CD14-positive monocyte (primary cell): ENCODE data around the gene DGKH. TPM values are rescaled to one million over a fixed set of nuclear protein-coding genes. Genes with fewer than 3 reads are reported as not detected.

ENCODE experiments used
- DNase-seq, 3 donors: peaks; one replicate each; pipeline ENCODE4 v3.0.0-alpha.2; 2011 to 2022
- H2AFZ ChIP-seq: 2 replicates; pipeline ENCODE4 v1.6.0; 2012; ENCODE audit warnings: mild to moderate bottlenecking, low read depth, low read length, inconsistent platforms; ENCODE audit not compliant: insufficient read depth, poor library complexity, severe bottlenecking
- H3K27ac ChIP-seq, 2 donors: 1 replicate in 1 of 2; 2 replicates in 1 of 2; pipeline ENCODE4 v1.5.1; 2012 to 2013; ENCODE audit warnings: low read length in 2 of 2, control low read depth in 1 of 2, inconsistent platforms in 1 of 2, low read depth in 1 of 2, mild to moderate bottlenecking in 1 of 2
- H3K27me3 ChIP-seq, 2 donors: one replicate each; pipeline versions ENCODE4 v1.6.0 to v1.6.1; 2011 to 2013; ENCODE audit warnings: low read length in 2 of 2; ENCODE audit not compliant: control insufficient read depth in 2 of 2, insufficient read depth in 2 of 2
- H3K36me3 ChIP-seq, 2 donors: replicated peaks in 1 of 2; 1 replicate in 1 of 2; 2 replicates in 1 of 2; pipeline versions ENCODE4 v1.5.1 to v1.6.1; 2012 to 2013; ENCODE audit warnings: low read length in 2 of 2, control low read depth in 1 of 2, inconsistent platforms in 1 of 2, mild to moderate bottlenecking in 1 of 2; ENCODE audit not compliant: insufficient read depth in 2 of 2, control insufficient read depth in 1 of 2
- H3K4me1 ChIP-seq, 2 donors: 1 replicate in 1 of 2; 2 replicates in 1 of 2; pipeline versions ENCODE4 v1.5.1 to v1.6.1; 2012 to 2013; ENCODE audit warnings: low read length in 2 of 2, control low read depth in 1 of 2, inconsistent platforms in 1 of 2, mild to moderate bottlenecking in 1 of 2, moderate library complexity in 1 of 2; ENCODE audit not compliant: insufficient read depth in 2 of 2, control insufficient read depth in 1 of 2
- H3K4me2 ChIP-seq: replicated peaks from 2 replicates; pipeline ENCODE3; 2012; ENCODE audit warnings: low read length, moderate library complexity, mild to moderate bottlenecking; ENCODE audit not compliant: poor library complexity, severe bottlenecking; ENCODE audit errors: extremely low read depth
- H3K4me3 ChIP-seq, 3 experiments: fragments of 200-600 bp in 1 of 3; sonication (generic) in 1 of 3; replicated peaks in 1 of 3; 1 replicate in 2 of 3; 2 replicates in 1 of 3; pipeline ENCODE4 v1.5.1; 2011 to 2013; ENCODE audit warnings: low read length in 3 of 3, mild to moderate bottlenecking in 3 of 3, control low read depth in 2 of 3, low read depth in 2 of 3, inconsistent platforms in 1 of 3, moderate library complexity in 1 of 3
- H3K79me2 ChIP-seq: 2 replicates; pipeline ENCODE4 v1.6.0; 2012; ENCODE audit warnings: mild to moderate bottlenecking, control low read depth, inconsistent platforms, low read length, moderate library complexity; ENCODE audit not compliant: insufficient read depth
- H3K9ac ChIP-seq: 2 replicates; pipeline ENCODE4 v1.6.0; 2017; ENCODE audit warnings: low read length, mild to moderate bottlenecking; ENCODE audit not compliant: insufficient read depth, poor library complexity, severe bottlenecking
- H3K9me3 ChIP-seq, 2 donors: replicated peaks in 1 of 2; 1 replicate in 1 of 2; 2 replicates in 1 of 2; pipeline versions ENCODE4 v1.5.1 to v1.6.1; 2012 to 2013; ENCODE audit warnings: low read length in 2 of 2, control low read depth in 1 of 2; ENCODE audit not compliant: control insufficient read depth in 1 of 2, insufficient read depth in 1 of 2
- H4K20me1 ChIP-seq: 2 replicates; pipeline ENCODE4 v1.6.0; 2012; ENCODE audit warnings: mild to moderate bottlenecking, low read length, control low read depth, moderate library complexity; ENCODE audit not compliant: insufficient read depth
- H3K27ac Mint-ChIP-seq, 7 donors: one replicate each; pipeline ENCODE4 v1.8.0; 2020; ENCODE audit warnings: mild to moderate bottlenecking in 7 of 7, mixed read lengths in 7 of 7, moderate library complexity in 6 of 7, inconsistent platforms in 2 of 7
- H3K27me3 Mint-ChIP-seq, 3 donors: one replicate each; pipeline ENCODE4 v1.8.0; 2021 to 2022; ENCODE audit warnings: low read depth in 3 of 3, mild to moderate bottlenecking in 3 of 3, mixed read lengths in 3 of 3, moderate library complexity in 3 of 3, inconsistent platforms in 1 of 3
- H3K36me3 Mint-ChIP-seq, 2 donors: one replicate each; pipeline ENCODE4 v1.8.0; 2020; ENCODE audit warnings: mixed read lengths in 2 of 2, inconsistent platforms in 1 of 2, mild to moderate bottlenecking in 1 of 2
- H3K4me1 Mint-ChIP-seq: one replicate; pipeline ENCODE4 v1.8.0; 2020; ENCODE audit warnings: mild to moderate bottlenecking, mixed read lengths
- H3K4me3 Mint-ChIP-seq, 2 donors: one replicate each; pipeline ENCODE4 v1.8.0; 2020; ENCODE audit warnings: mild to moderate bottlenecking in 2 of 2, mixed read lengths in 2 of 2, moderate library complexity in 1 of 2
- H3K9me3 Mint-ChIP-seq, 7 donors: one replicate each; pipeline ENCODE4 v1.8.0; 2020 to 2022; ENCODE audit warnings: mixed read lengths in 7 of 7, mild to moderate bottlenecking in 6 of 7, moderate library complexity in 6 of 7, inconsistent platforms in 2 of 7
- WGBS: methylation state at CpG from one replicate; pipeline ENCODE4 v1.1.5; 2013; ENCODE audit warnings: missing lambda C conversion rate; ENCODE audit not compliant: insufficient coverage; 5-methylcytosine and 5-hydroxymethylcytosine counted together
- intact Hi-C, 2 donors: fragments of 100-400 bp; cut with micrococcal nuclease; formaldehyde crosslinking; loops; one replicate each; pipeline versions ENCODE4 v1.15.0 to v1.15.1; 2023
- polyA plus RNA-seq, 3 donors: library from polyadenylated mRNA; depleted of rRNA in 1 of 3; unstranded in 2 of 3; stranded (reverse) in 1 of 3; fragments of 300-500 nt in 2 of 3; fragments of >200 nt in 1 of 3; fragmentation: Illumina TruSeq in 2 of 3; gene quantifications; 1 replicate in 2 of 3; 2 replicates in 1 of 3; pipeline ENCODE4 v1.2.3, GENCODE V29; 2012 to 2021
- TF ChIP-seq, protein P1 (sequence below): fragments of 200-600 bp; IDR thresholded peaks from one replicate; pipeline ENCODE4 v1.8.0; 2022; ENCODE audit warnings: antibody characterized with exemption, mild to moderate bottlenecking

Gene DGKH
- polyA plus RNA-seq, 3 donors: 0.10 to 0.79 (median 0.15) TPM

DNA sequence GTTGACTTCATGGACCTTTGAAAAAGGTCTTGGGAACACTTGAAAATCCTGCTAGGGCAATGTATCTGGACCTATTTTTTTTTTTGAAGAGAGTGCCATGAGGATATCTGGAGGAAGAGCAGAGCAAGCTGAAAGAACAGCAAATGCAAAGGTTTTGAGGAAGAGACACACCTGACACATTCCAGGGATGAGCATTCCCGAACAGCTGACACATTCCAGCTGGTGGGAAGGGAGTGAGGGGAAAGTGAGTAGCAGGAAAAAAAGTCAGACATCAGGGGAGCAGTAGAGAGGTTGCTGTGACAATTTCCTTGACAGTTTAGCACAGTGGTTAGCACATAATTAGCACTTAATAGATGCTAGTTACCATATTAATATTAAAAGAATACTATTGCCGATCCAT, 14.7 kb downstream of the DGKH start:
- no peaks in the 10 kb centered on the region for H3K79me2 ChIP-seq
- Mint-ChIP-seq H3K36me3 (peaks cover 3% of the 10 kb centered on the region in 2 donors), H3K4me3 (no peak overlapping the region), H3K27ac (no peak overlapping the region), H3K4me1 (no peaks in the 10 kb centered on the region), H3K27me3 (no peaks in the 10 kb centered on the region), H3K9me3 (peaks cover 5 to 10% (median 8%) of the 10 kb centered on the region in 7 donors)
- no peaks in the 10 kb centered on the region for H4K20me1 ChIP-seq
- no peak overlapping the region for H3K4me2 ChIP-seq
- intact Hi-C loops: no loop called here
- DNase-seq: no peak
- no peak overlapping the region for H3K27ac ChIP-seq
- H3K4me3 ChIP-seq: no peak overlapping the region
- no peaks in the 10 kb centered on the region for H3K27me3 ChIP-seq
- H3K9me3 ChIP-seq: peaks cover 3 to 6% of the 10 kb centered on the region in 2 donors
- TF ChIP-seq, protein P1, sequence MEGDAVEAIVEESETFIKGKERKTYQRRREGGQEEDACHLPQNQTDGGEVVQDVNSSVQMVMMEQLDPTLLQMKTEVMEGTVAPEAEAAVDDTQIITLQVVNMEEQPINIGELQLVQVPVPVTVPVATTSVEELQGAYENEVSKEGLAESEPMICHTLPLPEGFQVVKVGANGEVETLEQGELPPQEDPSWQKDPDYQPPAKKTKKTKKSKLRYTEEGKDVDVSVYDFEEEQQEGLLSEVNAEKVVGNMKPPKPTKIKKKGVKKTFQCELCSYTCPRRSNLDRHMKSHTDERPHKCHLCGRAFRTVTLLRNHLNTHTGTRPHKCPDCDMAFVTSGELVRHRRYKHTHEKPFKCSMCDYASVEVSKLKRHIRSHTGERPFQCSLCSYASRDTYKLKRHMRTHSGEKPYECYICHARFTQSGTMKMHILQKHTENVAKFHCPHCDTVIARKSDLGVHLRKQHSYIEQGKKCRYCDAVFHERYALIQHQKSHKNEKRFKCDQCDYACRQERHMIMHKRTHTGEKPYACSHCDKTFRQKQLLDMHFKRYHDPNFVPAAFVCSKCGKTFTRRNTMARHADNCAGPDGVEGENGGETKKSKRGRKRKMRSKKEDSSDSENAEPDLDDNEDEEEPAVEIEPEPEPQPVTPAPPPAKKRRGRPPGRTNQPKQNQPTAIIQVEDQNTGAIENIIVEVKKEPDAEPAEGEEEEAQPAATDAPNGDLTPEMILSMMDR: no peak
- WGBS: no CpG with 5 or more reads among the region's 2 CpGs
- no peak overlapping the region for H2AFZ ChIP-seq
- no peaks in the 10 kb centered on the region for H3K4me1 ChIP-seq
- no peak overlapping the region for H3K9ac ChIP-seq
- H3K36me3 ChIP-seq: no peaks in the 10 kb centered on the region

DNA sequence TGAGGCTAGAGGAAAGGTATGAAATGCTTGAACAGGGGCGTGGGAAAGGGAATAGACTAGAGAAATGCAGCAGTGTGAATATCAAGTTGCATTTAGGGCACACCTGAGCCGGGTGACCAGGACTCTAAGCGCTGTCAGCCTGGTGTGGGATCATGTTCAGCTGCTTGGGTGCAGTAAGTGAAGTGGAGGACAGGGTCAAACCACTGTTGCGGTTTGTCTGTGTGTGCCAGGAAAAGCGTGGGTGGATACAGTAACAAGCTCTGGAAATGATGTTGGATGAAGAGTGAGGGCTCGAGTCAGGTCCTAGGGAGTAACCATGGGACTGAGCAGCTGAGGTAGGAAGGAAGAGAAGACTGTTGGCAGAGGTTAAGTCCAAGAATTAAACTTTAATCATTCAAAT, 15.8 kb downstream of the DGKH start:
- no peaks in the 10 kb centered on the region for H3K36me3 Mint-ChIP-seq
- 98% methylated on average over 5 of the region's 6 CpGs for WGBS

More for the DNA sequence above, 15.8 kb downstream of the DGKH start:
- H4K20me1 ChIP-seq: no peaks in the 10 kb centered on the region
- Mint-ChIP-seq H3K27me3 (no peaks in the 10 kb centered on the region), H3K27ac (no peak overlapping the region), H3K4me1 (peaks cover 7% of the 10 kb centered on the region), H3K9me3 (peaks cover 0 to 4% (median 2%) of the 10 kb centered on the region in 7 donors), H3K4me3 (no peak overlapping the region)
- no peak overlapping the region for H2AFZ ChIP-seq
- no peak overlapping the region for H3K27ac ChIP-seq
- H3K36me3 ChIP-seq: no peaks in the 10 kb centered on the region
- no peaks in the 10 kb centered on the region for H3K79me2 ChIP-seq
- peaks cover 0 to under 1% of the 10 kb centered on the region in 2 donors for H3K9me3 ChIP-seq
- TF ChIP-seq, protein P1: no peak
- no peak overlapping the region for H3K9ac ChIP-seq
- no peak for DNase-seq
- H3K4me1 ChIP-seq: no peaks in the 10 kb centered on the region
- intact Hi-C loops: no loop called here
- H3K4me2 ChIP-seq: no peak overlapping the region
- H3K4me3 ChIP-seq: no peak overlapping the region
- no peaks in the 10 kb centered on the region for H3K27me3 ChIP-seq
